HG03432 (cell line): ENCODE data around the gene PLEKHD1.

Experiments
- ATAC-seq: cut with Tn5 transposase; IDR thresholded peaks from one replicate; pipeline ENCODE4 v1.9.1; 2021; ENCODE audit warnings: mild to moderate bottlenecking, moderate library complexity; ENCODE audit not compliant: unreplicated experiment

PLEKHD1 gene

DNA sequence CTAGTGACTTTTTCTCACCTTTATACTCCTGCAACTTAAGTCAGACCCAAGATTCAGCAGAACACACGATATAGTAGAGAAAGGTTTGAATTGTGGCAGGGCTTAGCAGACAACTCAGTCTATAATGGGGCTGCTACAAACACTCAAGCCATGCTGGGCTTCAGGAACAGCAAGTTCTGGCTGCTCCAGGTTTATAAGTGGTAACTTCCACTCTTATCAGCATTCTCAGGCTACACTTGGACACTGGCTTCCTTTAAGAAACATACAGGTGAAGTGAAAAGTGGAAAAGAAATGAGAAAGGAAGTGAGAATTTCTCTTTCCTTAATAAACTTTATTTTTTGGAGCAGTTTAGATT lies 21.7 kb downstream of the PLEKHD1 start:
- no peak for ATAC-seq

DNA sequence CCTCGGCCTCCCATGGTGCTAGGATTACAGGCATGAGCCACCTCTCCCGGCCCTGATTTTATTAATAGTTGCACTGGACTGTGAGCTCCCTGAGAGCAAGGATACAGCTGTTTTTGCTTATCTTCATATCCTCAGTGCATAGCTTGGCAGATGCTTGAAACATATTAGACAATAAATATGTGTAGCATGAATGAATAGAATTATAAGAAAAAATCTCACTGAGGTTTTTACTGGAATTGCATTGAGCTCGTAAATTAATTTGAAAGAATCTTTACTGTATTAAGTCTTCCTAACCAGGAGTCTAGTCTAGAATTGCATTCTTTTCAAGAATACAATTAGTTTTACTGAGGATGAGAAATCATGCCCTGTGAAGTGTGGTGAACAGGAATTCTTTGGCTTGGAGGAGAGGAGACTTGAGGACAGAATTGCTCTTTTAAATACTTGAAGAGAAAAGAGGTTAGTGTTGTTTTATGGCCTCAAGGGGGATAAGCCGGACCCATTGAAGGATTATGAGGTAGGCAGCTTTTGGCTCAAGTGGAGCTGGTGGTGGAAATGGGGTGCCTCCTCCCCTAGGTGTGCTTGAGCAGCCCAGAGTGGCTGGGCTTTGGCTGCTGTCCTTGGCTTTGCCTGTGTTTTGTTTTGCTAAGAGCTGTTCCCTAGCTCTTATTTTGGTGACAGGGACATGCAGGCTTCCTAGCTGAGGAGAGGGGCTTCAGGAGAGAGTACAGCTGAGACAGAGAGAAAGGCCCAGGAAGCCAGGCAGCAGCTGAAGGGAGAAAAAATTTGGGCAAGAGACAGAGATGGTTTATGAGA lies 34.0 kb downstream of the PLEKHD1 start:
- no peak for ATAC-seq

DNA sequence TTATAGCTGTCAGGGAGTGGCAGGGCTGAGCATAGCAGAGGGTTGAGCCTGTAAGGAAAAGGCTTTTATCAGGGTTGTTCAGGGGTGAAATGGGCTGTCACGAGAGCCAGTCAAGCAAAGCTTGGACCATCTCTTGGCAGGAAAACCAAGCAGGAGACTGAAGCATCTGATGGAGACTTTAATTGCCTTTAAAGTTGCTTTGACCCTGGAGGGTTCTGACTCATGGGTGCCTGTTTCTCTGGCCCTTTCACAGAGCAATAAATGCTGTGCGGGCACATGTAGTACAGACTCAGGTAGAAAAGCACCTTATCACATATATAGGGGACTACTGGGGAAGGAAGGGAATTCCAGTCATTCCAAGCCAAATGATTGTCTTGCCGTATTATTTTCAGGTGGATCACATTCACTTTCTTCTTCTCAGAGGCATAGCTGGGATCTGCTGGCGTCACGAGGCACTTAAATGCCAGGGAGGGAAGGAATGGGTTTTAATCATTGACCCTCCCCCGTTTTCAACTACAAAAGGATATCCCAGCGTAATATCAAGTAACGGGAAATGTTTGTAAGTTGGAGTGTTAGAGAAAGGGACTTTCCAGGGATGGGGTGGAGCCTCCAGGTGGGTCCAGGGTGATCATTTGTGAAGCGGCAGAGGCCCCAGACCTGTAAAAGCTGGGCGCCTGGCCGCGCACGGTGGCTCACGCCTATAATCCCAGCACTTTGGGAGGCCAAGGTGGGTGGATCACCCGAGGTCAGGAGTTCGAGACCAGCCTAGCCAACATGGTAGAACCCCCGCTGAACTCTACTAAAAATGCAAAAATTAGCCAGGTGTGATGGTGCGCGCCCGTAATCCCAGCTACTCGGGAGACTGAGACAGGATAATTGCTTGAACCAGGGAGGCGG lies 34.9 kb downstream of the PLEKHD1 start:
- no peak for ATAC-seq

DNA sequence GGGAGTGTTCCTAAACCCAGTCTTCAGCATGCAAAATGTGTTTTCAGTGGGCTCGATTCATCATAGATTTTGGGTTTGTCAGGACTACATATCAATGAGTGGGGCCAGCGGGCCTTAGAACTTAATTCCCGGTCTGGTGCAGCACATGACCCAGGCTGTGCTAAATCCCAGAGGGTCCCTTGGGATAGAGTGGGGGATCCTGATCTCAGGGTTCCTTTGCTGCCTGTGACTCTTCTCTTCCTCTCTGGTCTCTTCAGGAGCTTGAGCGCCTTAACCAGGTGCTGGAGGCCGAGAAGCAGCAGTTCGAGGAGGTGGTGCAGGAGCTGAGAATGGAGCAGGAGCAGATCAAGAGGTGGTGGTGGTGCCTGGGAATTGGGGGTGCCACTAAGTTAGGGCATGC lies 37.5 kb downstream of the PLEKHD1 start:
- no peak for ATAC-seq

DNA sequence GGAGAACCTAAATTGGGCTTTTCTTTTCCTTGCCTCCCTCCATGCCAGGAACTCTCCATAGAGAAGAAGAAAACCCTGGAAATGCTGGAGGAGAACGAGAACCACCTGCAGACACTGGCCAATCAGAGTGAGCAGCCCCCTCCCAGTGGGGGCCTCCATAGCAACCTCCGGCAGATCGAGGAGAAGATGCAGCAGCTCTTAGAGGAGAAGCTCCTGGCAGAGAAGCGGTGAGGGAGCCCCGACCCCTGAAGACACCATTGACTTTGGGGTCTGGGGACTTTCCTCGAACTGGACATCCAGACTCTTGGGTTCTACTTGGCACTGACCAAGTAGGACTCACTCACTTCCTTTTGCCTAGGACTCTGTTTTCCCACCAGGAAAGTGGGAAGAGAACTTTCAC lies 41.4 kb downstream of the PLEKHD1 start:
- ATAC-seq: no peak

DNA sequence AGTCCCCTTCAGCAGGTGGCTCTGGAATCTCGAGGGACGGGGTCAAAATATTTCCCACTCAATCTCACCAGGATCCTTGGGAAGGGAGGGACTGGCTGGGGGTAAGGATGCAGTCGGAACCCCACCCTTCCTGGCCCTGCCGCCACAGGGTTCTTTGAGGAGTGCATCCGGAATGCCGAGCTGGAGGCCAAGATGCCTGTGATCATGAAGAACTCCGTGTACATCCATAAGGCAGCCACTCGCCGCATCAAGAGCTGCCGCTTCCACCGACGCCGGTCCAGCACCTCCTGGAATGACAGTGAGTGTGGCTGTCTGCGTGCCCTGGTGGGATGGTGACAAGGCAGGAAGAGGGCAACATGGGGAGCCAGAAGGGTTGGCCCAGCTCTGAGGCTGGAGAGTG lies 43.1 kb downstream of the PLEKHD1 start:
- ATAC-seq: no peak

DNA sequence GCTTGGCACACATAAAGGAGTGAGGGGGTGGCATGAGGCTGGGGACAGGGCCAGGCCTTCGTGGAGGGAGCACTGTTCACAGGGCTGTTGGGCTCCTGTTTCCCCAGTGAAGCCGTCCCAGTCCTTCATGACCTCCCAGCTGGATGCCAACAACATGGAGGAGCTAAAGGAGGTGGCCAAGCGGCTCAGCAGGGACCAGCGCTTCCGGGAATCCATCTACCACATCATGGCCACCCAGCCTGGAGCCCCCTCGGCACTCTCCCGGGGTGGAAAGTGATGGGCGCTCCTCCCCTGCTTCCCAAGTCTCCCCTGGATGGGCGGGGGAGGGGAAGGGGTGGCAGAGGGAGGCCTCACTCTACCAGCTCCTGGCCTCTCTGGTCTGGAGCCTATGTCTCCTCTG lies 43.6 kb downstream of the PLEKHD1 start:
- no peak for ATAC-seq

DNA sequence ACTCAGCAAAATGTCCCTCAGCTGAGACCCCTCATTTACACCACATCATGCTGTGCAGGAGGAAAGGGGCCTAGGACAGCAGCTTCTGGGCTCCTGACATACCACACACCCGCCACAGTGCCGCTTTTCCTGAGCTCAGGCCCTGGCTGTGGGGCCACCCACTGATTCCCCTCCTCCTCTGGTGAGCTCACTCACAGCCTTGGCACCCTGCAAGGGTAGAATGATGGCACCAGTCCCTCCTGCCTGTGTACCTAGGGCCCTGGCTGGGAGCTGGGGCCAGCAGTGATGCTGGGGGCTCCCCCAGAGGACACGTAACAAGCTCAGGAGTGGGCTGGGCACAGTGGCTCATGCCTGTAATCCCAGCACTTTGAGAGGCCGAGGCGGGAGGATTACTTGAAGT lies 44.4 kb downstream of the PLEKHD1 start:
- ATAC-seq: no peak

DNA sequence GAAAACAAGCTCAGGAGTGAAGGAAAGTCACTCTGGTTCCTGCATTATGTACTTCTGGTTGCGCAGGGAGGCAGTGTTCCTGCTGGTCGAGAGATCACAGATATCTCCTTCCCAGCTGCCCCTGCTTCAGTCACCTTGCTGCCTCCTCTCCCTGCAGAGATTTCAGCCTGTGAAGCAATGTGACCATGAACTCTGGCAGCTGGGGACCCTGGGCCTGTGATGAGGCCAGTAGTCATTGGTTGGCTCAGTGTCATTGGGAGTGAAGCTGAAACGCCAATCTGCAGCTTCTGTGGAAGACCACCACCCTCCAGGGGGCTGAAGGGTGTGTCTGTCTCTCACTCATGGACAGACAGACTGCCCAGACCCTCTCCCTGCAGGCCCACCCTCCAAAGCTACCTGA lies 45.0 kb downstream of the PLEKHD1 start:
- no peak for ATAC-seq

DNA sequence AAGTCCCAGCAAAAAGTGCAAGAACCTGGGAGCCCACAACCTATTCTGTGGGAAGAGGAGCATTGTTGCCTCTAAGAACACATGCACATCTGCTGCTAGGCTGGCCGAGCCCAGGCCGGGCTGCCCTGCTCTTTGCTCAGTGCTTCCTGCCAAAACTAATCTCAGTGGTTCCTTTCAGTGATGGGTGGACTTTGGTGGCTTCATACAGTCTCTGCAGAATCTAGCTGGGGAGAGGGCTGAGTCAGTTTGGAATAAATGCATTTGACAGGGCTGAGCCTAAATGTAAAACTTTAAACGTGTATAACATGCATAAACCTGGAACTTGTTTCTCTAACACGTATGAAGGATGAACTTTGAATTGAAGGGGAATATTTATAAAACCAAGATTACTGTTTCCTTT lies 45.6 kb downstream of the PLEKHD1 start:
- ATAC-seq: no peak

DNA sequence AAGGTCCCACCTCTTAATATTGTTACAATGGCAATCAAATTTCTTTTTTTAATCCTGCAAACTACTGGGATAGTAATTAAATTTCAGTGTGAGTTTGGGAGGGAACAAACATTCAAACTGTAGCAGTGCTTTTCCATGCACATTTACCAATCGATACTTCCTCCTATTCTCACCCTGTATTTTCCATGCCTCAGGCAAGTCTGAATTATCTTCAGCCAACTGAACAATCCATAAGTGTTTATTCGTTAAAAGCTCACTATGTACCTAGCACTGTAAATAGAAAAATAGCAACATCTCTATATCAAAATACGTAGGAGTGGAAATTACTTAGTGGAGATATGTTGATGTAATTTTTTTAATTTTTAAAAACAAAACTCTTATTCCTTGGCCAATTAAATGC lies 46.6 kb downstream of the PLEKHD1 start:
- no peak for ATAC-seq

DNA sequence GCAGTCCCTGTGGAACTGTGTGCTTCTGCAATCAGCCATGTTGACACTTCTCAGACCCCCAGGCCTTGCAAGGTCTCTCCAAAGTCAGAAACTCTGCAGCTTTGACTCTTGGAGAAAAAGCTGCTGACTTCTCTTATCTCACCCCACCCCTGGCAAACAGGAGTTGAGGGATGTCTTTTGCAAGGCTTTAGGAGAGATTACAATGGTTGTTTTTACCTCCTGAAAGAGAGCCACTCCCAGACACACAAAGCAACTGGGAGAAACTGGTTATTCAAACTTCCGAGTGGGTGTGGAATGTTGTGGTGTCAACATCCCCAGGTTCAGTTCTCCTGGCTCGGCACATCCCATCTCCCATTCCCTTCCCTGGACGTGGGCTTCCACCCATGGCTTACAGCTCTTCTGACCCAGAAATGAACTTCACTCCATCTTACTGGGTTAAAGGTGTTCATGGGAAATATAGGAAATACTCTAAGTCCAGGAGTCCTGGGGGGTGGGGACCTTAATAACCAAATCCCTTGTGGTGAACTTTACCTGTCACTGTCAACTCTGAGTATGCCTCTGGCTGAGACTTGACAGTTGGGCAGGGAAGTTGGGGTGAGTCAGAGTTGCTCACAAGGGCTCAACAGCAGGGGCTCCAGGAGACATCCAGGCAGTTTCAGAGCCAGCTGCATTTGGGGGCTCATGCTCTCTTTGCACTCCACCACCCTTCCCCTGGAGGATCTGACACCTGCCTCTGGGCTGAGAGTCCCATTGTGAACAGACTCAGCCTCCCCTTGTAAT lies 48.2 kb downstream of the PLEKHD1 start:
- no peak for ATAC-seq

DNA sequence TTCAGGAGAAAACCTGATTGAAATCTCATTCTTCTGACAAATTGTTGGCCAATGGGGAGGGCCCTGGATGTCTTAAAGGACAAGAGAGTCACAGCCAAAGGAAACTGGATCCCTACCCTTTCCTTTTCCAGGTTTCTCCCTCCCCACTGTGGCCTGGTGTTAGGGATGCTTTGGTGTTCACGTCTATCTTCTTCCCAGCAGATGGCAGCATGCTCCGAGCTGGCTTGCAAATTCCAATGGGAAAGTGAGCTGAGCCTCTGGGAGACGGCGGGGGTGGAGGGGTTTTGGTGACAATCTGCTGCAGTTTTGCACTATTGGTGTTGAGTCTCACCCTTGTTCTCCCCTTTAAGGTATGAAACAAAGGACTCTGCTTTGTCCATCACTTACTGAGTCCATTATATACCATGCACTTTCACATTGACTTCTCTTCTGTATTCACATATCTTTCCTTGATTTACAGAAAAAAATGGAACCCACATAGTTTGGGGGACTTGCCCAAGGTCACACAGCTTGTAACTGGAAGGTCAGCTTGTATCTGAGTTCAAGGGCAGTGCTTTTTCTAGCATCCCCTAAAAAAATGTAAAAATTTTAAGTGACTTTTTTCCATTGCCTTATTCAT lies 50.8 kb downstream of the PLEKHD1 start:
- no peak for ATAC-seq

DNA sequence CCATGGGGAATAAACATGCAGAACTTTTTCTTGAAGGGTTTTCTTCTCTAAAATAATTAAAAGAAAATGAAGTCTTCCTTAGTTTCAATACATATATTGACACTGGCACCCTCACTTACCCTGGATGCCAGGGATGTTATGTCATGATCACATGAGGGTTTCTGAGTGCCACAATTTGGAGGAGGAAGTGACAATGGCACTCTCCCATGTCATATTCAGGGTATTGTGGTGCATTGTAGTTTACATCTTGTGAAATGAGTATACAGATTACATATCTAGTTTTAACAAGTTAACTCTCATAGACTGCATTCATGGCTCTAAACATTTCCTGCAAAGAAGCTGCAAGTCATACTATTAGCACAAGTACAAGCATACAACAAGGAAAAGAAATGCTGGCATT lies 52.4 kb downstream of the PLEKHD1 start:
- no peak for ATAC-seq

DNA sequence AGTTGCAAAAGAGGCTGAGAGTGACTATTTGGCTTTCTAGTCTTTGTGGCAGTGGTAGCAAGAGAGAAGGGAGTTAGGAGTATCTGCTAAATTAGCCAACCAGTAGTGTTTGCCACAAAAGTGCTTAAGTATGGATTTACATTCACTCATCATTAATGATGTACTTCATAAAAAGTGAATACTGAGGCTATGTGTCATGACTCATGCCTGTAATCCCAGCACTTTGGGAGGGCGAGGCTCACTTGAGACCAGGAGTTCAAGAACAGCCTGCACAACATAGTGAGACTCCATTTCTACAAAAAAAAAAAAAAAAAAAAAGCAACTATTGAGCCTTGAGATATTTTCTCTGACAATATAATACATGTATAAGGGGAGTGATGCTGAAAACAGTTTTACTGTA lies 53.4 kb downstream of the PLEKHD1 start:
- no peak for ATAC-seq

DNA sequence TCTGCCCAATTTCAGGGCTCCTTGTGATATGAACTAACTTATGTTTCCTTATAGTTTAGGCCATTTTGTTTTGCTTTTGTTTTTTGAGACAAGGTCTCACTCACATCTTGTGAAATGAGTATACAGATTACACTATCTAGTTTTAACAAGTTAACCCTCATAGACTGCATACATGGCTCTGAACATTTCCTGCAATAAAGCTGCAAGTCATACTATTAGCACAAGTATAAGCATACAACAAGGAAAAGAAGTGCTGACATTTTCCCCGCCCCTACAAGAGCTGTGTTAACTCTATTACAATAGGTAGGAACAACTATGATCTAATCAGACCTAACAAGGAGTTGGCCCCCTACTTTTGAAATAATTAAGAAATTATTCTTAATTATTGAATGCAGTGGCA lies 54.2 kb downstream of the PLEKHD1 start:
- no peak for ATAC-seq

DNA sequence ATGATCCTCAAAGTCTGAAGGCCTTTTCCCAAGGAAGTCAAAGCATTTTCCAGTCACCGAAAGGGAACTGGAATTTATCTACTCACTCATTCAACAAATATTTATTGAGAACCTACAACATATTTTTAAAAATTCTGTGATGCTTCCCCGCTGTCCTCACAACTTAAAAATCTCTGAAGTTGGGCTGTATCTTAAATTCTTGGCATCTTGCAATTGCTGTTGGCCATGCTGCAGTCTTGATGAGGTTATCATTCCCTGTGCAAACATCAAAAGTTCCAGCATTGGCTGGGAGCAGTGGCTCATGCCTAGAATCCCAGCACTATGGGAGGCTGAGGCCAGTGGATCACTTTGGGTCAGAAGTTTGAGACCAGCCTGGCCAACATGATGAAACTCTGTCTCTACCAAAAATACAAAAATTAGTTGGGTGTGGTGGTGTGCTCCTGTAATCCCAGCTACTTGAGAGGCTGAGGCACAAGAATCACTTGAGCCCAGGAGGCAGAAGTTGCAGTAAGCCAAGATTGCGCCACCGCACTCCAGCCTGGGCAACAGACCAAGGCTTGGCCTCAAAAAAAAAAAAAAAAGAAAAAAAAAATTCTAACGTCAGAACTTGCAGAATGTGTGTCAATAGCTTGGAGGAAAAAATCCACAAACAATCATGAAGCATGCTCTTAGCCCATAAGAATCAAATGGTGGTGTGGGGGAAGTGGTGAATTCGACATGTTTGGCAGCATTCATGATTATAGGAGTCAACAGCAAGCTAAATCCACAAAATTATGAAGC lies 55.3 kb downstream of the PLEKHD1 start:
- no peak for ATAC-seq

DNA sequence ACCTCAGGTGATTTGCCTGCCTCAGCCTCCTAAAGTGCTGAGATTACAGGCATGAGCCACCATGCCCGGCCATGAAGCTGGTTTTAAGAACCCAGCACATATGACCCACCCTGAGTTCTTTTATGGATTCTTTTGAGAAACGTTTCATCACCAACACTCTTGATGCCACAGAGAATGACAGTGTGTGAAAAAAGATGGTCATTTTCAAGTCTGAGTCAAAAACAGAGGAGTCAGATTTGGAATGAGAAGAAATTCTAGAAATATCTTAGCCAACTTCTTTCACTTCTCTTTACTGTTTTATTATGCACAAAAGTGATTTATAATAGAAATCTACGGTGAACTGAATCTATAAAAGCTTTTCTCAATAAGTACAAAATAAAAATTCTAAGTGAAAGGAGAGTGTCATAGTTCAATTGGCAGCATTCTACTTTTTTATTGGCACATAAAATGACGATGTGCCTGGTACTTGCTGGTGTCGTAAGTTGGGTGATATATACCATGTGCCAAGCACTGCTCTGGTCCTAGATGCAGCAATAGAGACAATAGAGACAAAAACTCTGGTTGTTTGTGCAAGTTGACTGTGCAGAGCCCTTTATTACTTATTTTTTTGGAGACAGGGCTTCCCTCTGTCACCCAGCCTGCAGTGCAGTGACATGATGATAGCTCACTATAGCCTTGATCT lies 56.3 kb downstream of the PLEKHD1 start:
- ATAC-seq: no peak

DNA sequence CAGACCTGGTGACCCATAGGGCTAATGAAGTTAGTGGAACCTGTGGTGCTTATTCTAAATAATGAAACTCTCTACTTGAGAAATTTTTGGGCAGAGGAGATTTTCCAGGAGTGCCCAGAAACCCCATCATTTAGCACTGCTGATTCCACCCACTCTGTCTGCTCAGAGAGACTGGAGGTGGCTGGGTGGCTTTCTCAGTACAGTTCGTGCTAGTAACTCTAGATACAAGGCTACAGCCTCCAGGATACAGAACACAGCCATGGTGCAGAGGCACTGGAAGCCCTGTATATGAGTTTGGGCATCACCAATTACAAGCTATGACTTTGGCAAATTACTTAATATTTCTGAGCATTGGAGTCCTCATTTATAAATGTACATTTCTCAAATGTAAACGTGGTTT lies 57.8 kb downstream of the PLEKHD1 start:
- no peak for ATAC-seq
